Endothelial cell of umbilical vein (primary cell): ENCODE results near the gene GGN. TPM values are rescaled to one million over a fixed set of nuclear protein-coding genes. Genes with fewer than 3 reads are reported as not detected.

ENCODE experiments used
- BruUV-seq: library from RNA; stranded (reverse); fragments of 400-500 nt; replicated peaks from 2 replicates; lab custom pipeline; 2021; lab: Mats Ljungman, UMichigan
- CTCF ChIA-PET: fragments of 300-600, 350-600 bp; sonication (Branson Sonifier 250); formaldehyde crosslinking; loops from one replicate; lab custom pipeline; 2021; ENCODE audit warnings: antibody characterized with exemption, inconsistent platforms; lab: Charles Lee
- POLR2A ChIA-PET: fragments of 300-600, 350-600 bp; sonication (Branson Sonifier 250); formaldehyde crosslinking; loops from one replicate; lab custom pipeline; 2021; ENCODE audit warnings: antibody characterized with exemption, inconsistent platforms; lab: Charles Lee
- DNase-seq: peaks from one replicate; pipeline ENCODE4 v3.0.0-alpha.2; 2011; ENCODE audit warnings: low read depth, low spot score
- FAIRE-seq: peaks from 2 replicates; lab custom pipeline; 2011; peaks lifted over from hg19 to GRCh38; lab: Jason Lieb, UNC
- H2AFZ ChIP-seq: 2 replicates; pipeline ENCODE4 v1.6.0; 2012; ENCODE audit warnings: low read depth, low read length, control low read depth, inconsistent platforms
- H3K27ac ChIP-seq: 2 replicates; pipeline ENCODE4 v1.5.1; 2011; ENCODE audit warnings: low read depth, mild to moderate bottlenecking, control low read depth, low read length, moderate library complexity; ENCODE audit not compliant: insufficient read depth
- H3K27me3 ChIP-seq, 2 experiments: 2 replicates each; pipeline versions ENCODE4 v1.6.0 to v1.6.1; 2011; ENCODE audit warnings: low read length in 2 of 2, mixed read lengths in 1 of 2; ENCODE audit not compliant: control insufficient read depth in 2 of 2, insufficient read depth in 2 of 2
- H3K36me3 ChIP-seq, 2 experiments: 2 replicates in 1 of 2; 3 replicates in 1 of 2; pipeline ENCODE4 v1.5.1; 2011; ENCODE audit warnings: low read length in 2 of 2, mild to moderate bottlenecking in 1 of 2, moderate library complexity in 1 of 2; ENCODE audit not compliant: control insufficient read depth in 2 of 2, insufficient read depth in 2 of 2; ENCODE audit errors: extremely low read depth in 1 of 2
- H3K4me1 ChIP-seq: 3 replicates; pipeline ENCODE4 v1.5.1; 2011; ENCODE audit warnings: mild to moderate bottlenecking, low read length; ENCODE audit not compliant: control insufficient read depth, insufficient read depth; ENCODE audit errors: extremely low read depth
- H3K4me2 ChIP-seq: 2 replicates; pipeline ENCODE4 v1.6.1; 2011; ENCODE audit warnings: low read length, control low read depth, mixed read lengths; ENCODE audit not compliant: insufficient read depth
- H3K4me3 ChIP-seq, 3 experiments: fragments of 200-600 bp in 1 of 3; sonication (generic), shearing (Covaris generic) in 1 of 3; replicated peaks in 1 of 3; 2 replicates each; pipeline ENCODE4 v1.5.1; 2011 to 2016; ENCODE audit warnings: control low read depth in 3 of 3, low read length in 3 of 3, mild to moderate bottlenecking in 2 of 3, inconsistent platforms in 1 of 3, low read depth in 1 of 3, moderate library complexity in 1 of 3; ENCODE audit not compliant: insufficient read depth in 1 of 3
- H3K79me2 ChIP-seq: 2 replicates; pipeline ENCODE4 v1.6.0; 2012; ENCODE audit warnings: low read length, inconsistent platforms; ENCODE audit not compliant: control insufficient read depth, insufficient read depth
- H3K9ac ChIP-seq: replicated peaks from 2 replicates; pipeline ENCODE3; 2011; ENCODE audit warnings: low read length, control low read depth; ENCODE audit not compliant: insufficient read depth; ENCODE audit errors: extremely low read depth
- H3K9me1 ChIP-seq: replicated peaks from 3 replicates; pipeline ENCODE4 v1.6.0; 2011; ENCODE audit warnings: mild to moderate bottlenecking, low read length; ENCODE audit not compliant: control insufficient read depth, insufficient read depth; ENCODE audit errors: extremely low read depth
- H3K9me3 ChIP-seq: replicated peaks from 2 replicates; pipeline ENCODE4 v1.5.1; 2012; ENCODE audit warnings: low read length, inconsistent platforms; ENCODE audit not compliant: control insufficient read depth, insufficient read depth
- H4K20me1 ChIP-seq: replicated peaks from 2 replicates; pipeline ENCODE3; 2011; ENCODE audit warnings: mild to moderate bottlenecking, low read length; ENCODE audit not compliant: control insufficient read depth, insufficient read depth; ENCODE audit errors: extremely low read depth
- CTCF ChIP-seq, 2 donors: IDR thresholded peaks; 1 replicate in 1 of 2; 2 replicates in 1 of 2; pipeline ENCODE4 v1.5.1; 2011; ENCODE audit warnings: low read length in 2 of 2, mild to moderate bottlenecking in 2 of 2, moderate library complexity in 2 of 2, control low read depth in 1 of 2, inconsistent platforms in 1 of 2, low read depth in 1 of 2; ENCODE audit not compliant: insufficient read depth in 1 of 2; ENCODE audit errors: extremely low read depth in 1 of 2
- FOS ChIP-seq: IDR thresholded peaks from 2 replicates; pipeline ENCODE4 v1.6.1; 2011; ENCODE audit warnings: mild to moderate bottlenecking, low read length, moderate library complexity, borderline replicate concordance; ENCODE audit not compliant: insufficient read depth
- GATA2 ChIP-seq: IDR thresholded peaks from 2 replicates; pipeline ENCODE4 v1.7.0; 2011; ENCODE audit warnings: low read depth, mild to moderate bottlenecking, moderate library complexity, mixed read lengths, low read length; ENCODE audit not compliant: insufficient read length, insufficient read depth
- JUN ChIP-seq: IDR thresholded peaks from 2 replicates; pipeline ENCODE4 v1.6.1; 2011; ENCODE audit warnings: borderline replicate concordance, low read depth; ENCODE audit not compliant: insufficient read length, insufficient read depth
- MAX ChIP-seq: IDR thresholded peaks from 2 replicates; pipeline ENCODE4 v1.6.1; 2011; ENCODE audit not compliant: insufficient read depth, insufficient read length
- POLR2A ChIP-seq: IDR thresholded peaks from 2 replicates; pipeline ENCODE4 v1.6.1; 2012; ENCODE audit warnings: low read depth, mild to moderate bottlenecking, control low read depth, low read length
- dilution Hi-C: fragments of 300-500 bp; cut with MboI; formaldehyde crosslinking; loops from one replicate; pipeline ENCODE4 v1.15.0; 2019; ENCODE audit warnings: low sequenced_read_pairs; ENCODE audit not compliant: extremely low pct_ligation_motif_present
- intact Hi-C: fragments of 100-400 bp; cut with micrococcal nuclease; formaldehyde crosslinking; loops from one replicate; pipeline ENCODE4 v1.10.0; 2022
- polyA plus RNA-seq, 4 experiments: library from polyadenylated mRNA; depleted of rRNA in 3 of 4; stranded (reverse) in 3 of 4; unstranded in 1 of 4; fragments of >200 nt; gene quantifications; 2 replicates each; pipeline versions ENCODE4 v1.2.1 to v1.2.3, GENCODE V29; 2011 to 2012; ENCODE audit warnings: missing spikeins in 1 of 4
- total RNA-seq: library from RNA; stranded (reverse); gene quantifications from 2 replicates; pipeline ENCODE4 v1.2.3, GENCODE V29; 2021

The GGN gene
- total and polyA plus RNA-seq, 2 donors (not counting 3 experiments of a cell fraction or from before 2014, with no cell fraction given) = 0.39 to 0.88 TPM

- TF ChIP-seq JUN (no peak), POLR2A (no peak), GATA2 (no peak), CTCF (IDR thresholded peaks at IDR 0.05; ENCODE audit: extremely low read depth in 1 of 2, insufficient read depth in 1 of 2, low read depth in 1 of 2, low read length in 2 of 2) (no peak), MAX (no peak), FOS (no peak)
- Histone ChIP-seq H3K9me1 (no peaks in the 10 kb centered on the region), H3K27ac (no peak overlapping the region), H3K79me2 (no peaks in the 10 kb centered on the region), H3K36me3 (no peaks in the 10 kb centered on the region), H3K4me1 (peaks cover 2% of the 10 kb centered on the region), H4K20me1 (no peaks in the 10 kb centered on the region), H3K4me3 (no peak overlapping the region), H3K4me2 (no peak overlapping the region), H2AFZ (no peak overlapping the region), H3K9ac (no peak overlapping the region), H3K27me3 (no peaks in the 10 kb centered on the region), H3K9me3 (no peaks in the 10 kb centered on the region)
- BruUV-seq = no TSS peak
- ChIA-PET POLR2A (no interaction called here), CTCF (interaction anchor here (3.4 kb wide), 1 partner anchor 229 kb away, joined by 66 read pairs; no protein-coding TSS in a partner anchor)
- FAIRE-seq (no peak), DNase-seq (no peak)
- dilution Hi-C loops (no loop called here), intact Hi-C loops (loop anchor here (10.0 kb wide), 1 partner anchor 300 kb away; no protein-coding TSS in a partner anchor)
Observed at GRCh38 chr19:38405276-38405675, 17.4 kb upstream of the GGN start.
